CD4-positive, alpha-beta T cell treated with Interleukin-4 for 1 hour (primary cell): ENCODE measurements around the gene SEMA4C.
A peak's percentile ranks its signal among the peaks of the same experiment; 100 is the strongest.

Source experiments
- DNase-seq, 2 donors: peaks; one replicate each; pipeline ENCODE4 v3.0.0-alpha.2; 2020 to 2022

Gene SEMA4C

GRCh38 chr2:96879545-96880040 is 9.7 kb upstream of the SEMA4C start:
- DNase-seq = no peak

DNA sequence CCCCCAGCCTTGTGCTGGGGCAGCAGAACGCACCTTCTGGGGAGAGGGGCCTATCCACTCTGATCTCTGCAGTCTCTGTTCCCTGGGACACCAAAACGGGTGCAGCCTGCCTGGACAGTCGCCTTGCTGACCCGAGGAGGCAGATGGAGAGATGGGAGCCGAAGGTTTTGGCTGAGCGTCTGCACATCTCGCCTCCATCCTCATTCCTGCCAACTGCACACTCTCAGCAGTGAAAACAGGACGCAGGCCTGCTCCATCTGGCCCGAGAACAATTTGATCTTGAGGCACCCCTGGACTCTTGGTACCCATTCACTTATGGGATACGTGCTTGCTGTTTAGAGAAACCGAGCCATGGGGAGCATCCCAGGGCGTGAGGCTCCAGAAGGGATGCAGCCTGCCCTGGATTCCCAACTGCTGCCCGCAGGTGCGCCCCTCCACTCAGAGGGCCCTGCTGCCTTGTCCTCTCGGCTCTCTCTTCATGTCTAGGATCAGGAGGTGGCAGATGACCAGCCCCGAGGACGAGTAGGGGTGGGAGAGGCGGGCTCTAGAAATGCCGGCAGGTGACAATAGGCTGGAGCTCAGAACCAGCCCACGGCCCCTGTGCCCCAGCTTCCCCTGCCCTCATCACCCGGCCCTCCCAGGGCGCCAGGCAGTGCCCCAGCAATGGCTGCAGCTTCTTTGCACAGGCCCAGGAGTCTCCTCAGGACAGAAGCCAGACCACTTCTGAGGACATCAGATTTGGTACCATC is 9.1 kb upstream of the SEMA4C start:
- no peak for DNase-seq

GRCh38 chr2:96878171-96878570 is 8.3 kb upstream of the SEMA4C start:
- DNase-seq = no peak

- no peak for DNase-seq
Measured at GRCh38 chr2:96877631-96878092, 7.8 kb upstream of the SEMA4C start.

GRCh38 chr2:96877042-96877451 is 7.2 kb upstream of the SEMA4C start:
- no peak for DNase-seq

GRCh38 chr2:96876269-96877041 is 6.6 kb upstream of the SEMA4C start:
- DNase-seq = no peak

- DNase-seq = no peak
Measured at GRCh38 chr2:96875498-96876268, 5.8 kb upstream of the SEMA4C start.

GRCh38 chr2:96874198-96874831 is 4.4 kb upstream of the SEMA4C start:
- DNase-seq = peak; percentile 56 to 60

- peak in 1 of 2 donors; percentile 59 for DNase-seq
Measured at GRCh38 chr2:96873651-96874096, 3.8 kb upstream of the SEMA4C start.

DNA sequence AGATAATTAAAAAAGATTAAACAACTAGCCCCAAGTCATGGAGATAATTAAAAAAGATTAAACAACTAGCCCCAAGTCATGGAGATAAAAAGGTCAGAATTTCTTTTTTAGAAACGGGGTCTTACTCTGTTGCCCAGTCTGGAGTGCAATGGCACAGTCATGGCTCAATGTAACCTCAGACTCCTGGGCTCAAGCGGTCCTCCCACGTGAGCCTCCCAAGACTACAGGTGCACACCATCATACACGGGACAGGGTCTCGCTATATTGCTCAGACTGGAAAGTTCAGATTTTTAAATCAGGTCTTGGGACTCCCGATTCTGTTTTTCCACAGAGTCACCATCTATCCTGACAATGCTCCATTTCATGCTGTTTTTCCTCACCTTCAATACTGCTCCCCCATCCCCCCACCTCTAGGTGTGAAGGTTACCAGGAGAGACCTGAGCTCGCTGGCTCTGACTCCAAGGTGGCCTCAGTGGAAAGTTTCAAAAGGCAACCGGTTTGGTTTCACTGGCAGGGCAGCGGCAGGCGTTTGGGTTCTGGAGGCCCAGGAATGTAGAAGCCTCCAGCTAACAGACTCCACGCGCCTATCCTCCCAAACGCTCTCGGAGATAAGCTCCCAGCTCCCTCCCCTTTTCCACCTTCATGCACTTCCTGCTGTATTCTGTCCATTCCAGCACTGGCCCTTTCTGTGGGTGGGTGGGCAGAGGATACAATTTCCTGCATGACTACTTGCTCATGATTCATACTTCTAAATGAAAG is 2.9 kb upstream of the SEMA4C start:
- no peak for DNase-seq

- peak; percentile 60 to 74 for DNase-seq
Measured at GRCh38 chr2:96870626-96871255, 861 bp upstream of the SEMA4C start.

DNA sequence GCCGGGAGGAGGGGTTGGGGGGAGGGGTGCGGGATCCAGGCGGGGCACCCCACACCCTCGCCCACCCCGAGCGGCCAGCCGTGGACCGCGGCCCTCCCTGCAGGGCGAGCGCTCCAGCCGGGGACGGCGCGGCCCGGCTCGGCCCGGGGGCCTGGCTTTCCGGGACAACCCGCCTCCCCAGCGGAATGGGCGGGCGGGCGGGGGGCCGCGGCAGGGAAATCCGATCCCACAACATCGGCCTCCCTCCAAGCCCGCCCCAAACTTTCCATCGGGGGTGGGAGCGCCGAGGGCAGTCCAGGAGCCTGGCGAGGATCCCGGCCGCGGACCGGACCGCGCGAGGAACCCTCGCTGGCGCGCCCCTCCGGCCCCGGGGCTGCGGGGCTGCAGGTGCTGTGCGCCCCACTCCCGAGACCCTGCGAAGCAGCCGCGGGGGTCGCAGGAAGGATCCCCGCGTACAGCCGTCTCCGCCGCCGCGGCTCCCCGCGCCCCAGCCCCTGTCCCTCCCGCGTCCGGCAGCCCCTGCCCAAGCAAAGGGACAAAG is 529 bp downstream of the SEMA4C start:
- DNase-seq = no peak

GRCh38 chr2:96868555-96869280 is 1.2 kb downstream of the SEMA4C start:
- DNase-seq = peak; percentile 60 to 65

- DNase-seq = peak; percentile 23 to 48
Measured at GRCh38 chr2:96867756-96868554, 1.9 kb downstream of the SEMA4C start.

DNA sequence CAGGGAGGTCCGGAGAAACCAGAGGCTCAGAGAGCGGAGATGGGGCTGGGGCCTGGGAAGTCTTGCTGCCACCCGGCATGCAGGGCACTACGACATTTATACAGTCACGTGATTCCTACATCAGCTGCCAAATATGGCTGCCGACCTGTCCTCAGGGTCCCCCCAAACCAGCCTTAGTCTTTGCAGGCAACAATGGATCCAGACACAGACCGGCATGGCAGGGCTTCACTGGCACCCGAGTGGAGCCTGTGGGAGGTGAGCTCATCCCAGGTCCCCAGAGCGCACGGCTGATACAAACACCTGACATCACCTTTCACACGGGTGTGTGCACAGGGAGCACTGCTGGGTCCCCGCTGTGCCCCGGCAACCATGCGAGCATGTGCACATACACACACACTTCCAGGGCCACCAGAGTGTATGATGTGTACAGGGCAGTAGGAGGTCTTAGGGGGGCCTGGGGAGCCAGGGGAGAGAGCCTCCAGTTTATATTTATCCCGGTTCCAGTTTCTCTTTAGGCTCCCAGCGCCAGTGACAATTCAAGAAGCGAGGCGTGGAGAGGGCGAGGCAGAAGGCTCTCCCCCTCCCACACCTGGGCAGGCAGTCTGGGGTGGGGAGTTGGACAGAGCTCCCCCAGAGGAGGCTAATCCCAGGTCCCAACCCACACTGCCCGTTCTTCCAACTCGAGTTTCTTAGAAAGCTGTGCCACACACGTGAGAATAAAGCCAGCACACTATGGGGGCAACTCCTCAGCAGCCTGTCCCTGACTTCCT is 2.7 kb downstream of the SEMA4C start:
- no peak for DNase-seq

GRCh38 chr2:96866586-96866985 is 3.3 kb downstream of the SEMA4C start:
- DNase-seq = no peak

- no peak for DNase-seq
Measured at GRCh38 chr2:96866149-96866548, 3.7 kb downstream of the SEMA4C start.

GRCh38 chr2:96865654-96866053 is 4.2 kb downstream of the SEMA4C start:
- DNase-seq = no peak
